Stimulated activated CD4-positive, alpha-beta T cell treated with anti-CD3 and anti-CD28 coated beads, Interleukin-15, amount 100 ng/mL, for 24 hours (primary cell): ENCODE results near the gene DTX2.
"Not testable (repeated sequence)": the region's sequence is repeated elsewhere in the genome, so short reads cannot be mapped to it uniquely, and the experiment has no call there.

Experiments
- DNase-seq: peaks from one replicate; pipeline ENCODE4 v3.0.0-alpha.2; 2020

Gene DTX2

GRCh38 chr7:76513817-76514799, 52.6 kb downstream of the DTX2 start:
- no peak for DNase-seq

- DNase-seq: no peak
Observed at GRCh38 chr7:76514926-76515771, 53.6 kb downstream of the DTX2 start.

GRCh38 chr7:76515999-76516443, 54.5 kb downstream of the DTX2 start:
- no peak for DNase-seq

- DNase-seq: not testable (repeated sequence)
Observed at GRCh38 chr7:76516932-76517331, 55.4 kb downstream of the DTX2 start.

GRCh38 chr7:76526183-76526582, 64.7 kb downstream of the DTX2 start:
- DNase-seq: not testable (repeated sequence)

- DNase-seq: not testable (repeated sequence)
Observed at GRCh38 chr7:76531643-76532042, 70.1 kb downstream of the DTX2 start.

- DNase-seq: not testable (repeated sequence)
Observed at GRCh38 chr7:76543197-76543596, 81.7 kb downstream of the DTX2 start, which contains the start of gene SPDYE16. SPDYE16 (minus strand) TSS chr7:76543297; CDS start chr7:76541459, 1,838 bp downstream.

GRCh38 chr7:76549025-76549854, 87.7 kb downstream of the DTX2 start:
- DNase-seq: peak; percentile 91

GRCh38 chr7:76549855-76550248, 88.3 kb downstream of the DTX2 start:
- DNase-seq: peak; percentile 17

- not testable (repeated sequence) for DNase-seq
Observed at GRCh38 chr7:76551992-76552391, 90.5 kb downstream of the DTX2 start.
